HL-60 (cell line): ENCODE measurements around the gene CDC42BPA.

ENCODE experiments used
- DNase-seq, 2 experiments: peaks; one replicate each; pipeline ENCODE4 v3.0.0-alpha.2; 2010 to 2020; ENCODE audit warnings: low read depth in 1 of 2, low spot score in 1 of 2
- H3K27ac ChIP-seq: fragments of 250-450 bp; sonication (Bioruptor Pico); replicated peaks from 2 replicates; pipeline ENCODE4 v1.5.1; 2020; ENCODE audit warnings: mild to moderate bottlenecking, moderate library complexity
- H3K27me3 ChIP-seq: fragments of 250-450 bp; sonication (Bioruptor Pico); 2 replicates; pipeline ENCODE4 v1.5.1; 2021; ENCODE audit warnings: mild to moderate bottlenecking, moderate library complexity; ENCODE audit not compliant: insufficient read depth, poor library complexity, severe bottlenecking
- H3K4me3 ChIP-seq: replicated peaks from 2 replicates; pipeline ENCODE4 v1.5.1; 2011; ENCODE audit warnings: mild to moderate bottlenecking, control low read depth, low read length; ENCODE audit not compliant: insufficient read depth
- CTCF ChIP-seq: IDR thresholded peaks from one replicate; pipeline ENCODE4 v1.5.1; 2011; ENCODE audit warnings: low read length, control low read depth, inconsistent platforms; ENCODE audit not compliant: insufficient read depth
- GABPA ChIP-seq: IDR thresholded peaks from 2 replicates; pipeline ENCODE4 v1.6.1; 2012; ENCODE audit warnings: low read depth
- POLR2AphosphoS5 ChIP-seq: IDR thresholded peaks from 2 replicates; pipeline ENCODE4 v1.6.1; 2012; ENCODE audit warnings: low read depth
- REST ChIP-seq: IDR thresholded peaks from 2 replicates; pipeline ENCODE4 v1.6.1; 2012; ENCODE audit warnings: low read depth; ENCODE audit not compliant: insufficient replicate concordance
- SPI1 ChIP-seq: IDR thresholded peaks from 2 replicates; pipeline ENCODE4 v1.6.1; 2012; ENCODE audit warnings: low read depth, mild to moderate bottlenecking, borderline replicate concordance

Gene CDC42BPA

DNA sequence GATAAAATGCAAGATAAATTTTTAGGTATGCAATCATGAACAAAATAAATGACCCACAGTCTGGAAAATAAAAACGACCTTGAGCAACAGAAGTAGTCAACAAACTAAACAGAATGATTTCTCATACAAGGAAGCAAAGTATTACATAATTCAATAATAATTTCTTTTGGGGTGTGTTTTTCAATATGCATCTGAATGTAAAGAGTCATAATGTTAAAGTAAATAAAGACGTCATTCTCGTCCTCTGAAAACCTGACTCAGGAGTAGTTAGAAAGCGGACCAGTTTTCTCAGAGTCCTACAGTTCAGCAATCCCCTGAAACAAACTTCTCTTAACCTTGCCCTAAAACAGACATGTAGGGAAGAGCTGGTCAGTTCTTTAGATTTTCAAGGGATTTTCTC lies 18.6 kb downstream of the CDC42BPA start:
- H3K4me3 ChIP-seq, result no peak overlapping the region
- H3K27ac ChIP-seq, result no peak overlapping the region
- DNase-seq, result no peak
- TF ChIP-seq CTCF (no peak), GABPA (no peak), POLR2AphosphoS5 (no peak), REST (no peak), SPI1 (no peak)
- no peaks in the 10 kb centered on the region for H3K27me3 ChIP-seq

- Histone ChIP-seq H3K4me3 (no peak overlapping the region), H3K27ac (no peak overlapping the region)
- DNase-seq, result no peak
Observed at GRCh38 chr1:227299241-227299627, 19.1 kb downstream of the CDC42BPA start.

More at GRCh38 chr1:227299241-227299627, 19.1 kb downstream of the CDC42BPA start:
- H3K27me3 ChIP-seq, result no peaks in the 10 kb centered on the region
- TF ChIP-seq GABPA (no peak), CTCF (no peak), REST (no peak), POLR2AphosphoS5 (no peak), SPI1 (no peak)
